Activated CD8-positive, alpha-beta memory T cell treated with anti-CD3 and anti-CD28 coated beads, Interleukin-2, amount 50 U/mL, for 1 hour (primary cell): ENCODE measurements around the gene OXLD1.

ENCODE experiments used
- DNase-seq: peaks from one replicate; pipeline ENCODE4 v3.0.0-alpha.2; 2020; ENCODE audit errors: extremely low read depth

OXLD1 gene

GRCh38 chr17:81666342-81667191 lies at the start of gene OXLD1, which contains the start of gene CCDC137:
Gene OXLD1, minus strand, starts transcription at chr17:81666605. Its CDS starts 28 bp downstream, at chr17:81666577.
Gene CCDC137, plus strand, starts transcription at chr17:81666737. Its CDS starts 30 bp downstream, at chr17:81666767.
- DNase-seq: peak; percentile 78

GRCh38 chr17:81715107-81715871 lies 48.9 kb upstream of the OXLD1 start:
- DNase-seq: no peak

- DNase-seq: no peak
These were observed 48.2 kb upstream of the OXLD1 start for GRCh38 chr17:81714412-81715106.

GRCh38 chr17:81713556-81714411 lies 47.4 kb upstream of the OXLD1 start:
- DNase-seq: no peak

- no peak for DNase-seq
These were observed 46.7 kb upstream of the OXLD1 start for GRCh38 chr17:81713004-81713555.

- no peak for DNase-seq
These were observed 46.1 kb upstream of the OXLD1 start for GRCh38 chr17:81712468-81713003.

GRCh38 chr17:81711814-81712467 lies 45.5 kb upstream of the OXLD1 start, which contains the start of gene SLC25A10:
Gene SLC25A10, plus strand, starts transcription at chr17:81712284. Its CDS starts 143 bp downstream, at chr17:81712427.
- no peak for DNase-seq

- DNase-seq: no peak
These were observed 44.3 kb upstream of the OXLD1 start for GRCh38 chr17:81710514-81711308.

GRCh38 chr17:81708739-81709185 lies 42.4 kb upstream of the OXLD1 start:
- no peak for DNase-seq

- DNase-seq: no peak
These were observed 41.6 kb upstream of the OXLD1 start for GRCh38 chr17:81707725-81708646.

GRCh38 chr17:81706757-81707624 lies 40.6 kb upstream of the OXLD1 start:
- DNase-seq: no peak

GRCh38 chr17:81706232-81706611 lies 39.8 kb upstream of the OXLD1 start:
- DNase-seq: no peak

- no peak for DNase-seq
These were observed 39.3 kb upstream of the OXLD1 start for GRCh38 chr17:81705518-81706231.

GRCh38 chr17:81703747-81704654 lies 37.6 kb upstream of the OXLD1 start:
- DNase-seq: no peak
